Activated CD4-positive, CD25-positive, alpha-beta regulatory T cell treated with anti-CD3 and anti-CD28 coated beads, Interleukin-2, amount 50 U/mL, for 16 hours (primary cell): ENCODE data around the gene BCL2L14.

ENCODE experiments used
- DNase-seq: peaks from one replicate; pipeline ENCODE4 v3.0.0-alpha.2; 2020; ENCODE audit warnings: low read depth, low spot score

The BCL2L14 gene

DNA sequence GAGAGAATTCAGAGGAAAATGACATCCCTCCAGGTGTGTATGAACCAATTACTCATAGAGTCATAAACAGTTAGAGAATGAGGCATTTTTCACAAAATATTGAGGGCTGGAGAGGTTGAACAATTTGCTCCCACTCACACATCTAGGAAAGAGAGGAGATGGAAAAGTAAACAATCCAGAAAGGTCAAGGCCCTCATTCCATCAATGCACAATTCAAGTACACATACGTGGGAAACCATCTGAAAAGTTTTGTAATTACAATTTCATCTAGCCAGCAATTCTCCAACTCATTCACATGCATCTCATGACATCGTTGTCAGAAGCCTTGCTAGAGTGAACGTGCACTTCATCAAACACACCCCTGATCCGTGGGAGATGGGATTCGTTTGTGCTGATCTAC lies 15.7 kb upstream of the BCL2L14 start:
- no peak for DNase-seq

DNA sequence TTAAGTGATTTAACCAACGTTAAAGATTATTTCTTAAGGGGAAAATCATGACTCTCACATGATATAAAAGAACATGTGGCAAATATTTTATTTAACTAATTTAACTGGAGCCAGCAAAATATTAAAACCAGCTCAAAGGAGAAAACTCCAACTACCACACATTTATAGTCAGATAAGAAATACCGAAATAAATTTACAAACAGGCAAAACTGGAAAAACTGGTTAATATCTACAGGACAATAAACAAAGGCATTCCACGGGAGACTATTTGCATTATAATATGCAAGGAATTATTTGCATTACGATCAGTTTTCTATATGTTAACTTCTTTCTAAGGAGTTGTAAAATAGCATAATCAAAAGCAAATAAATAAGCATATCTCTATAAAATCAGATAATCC lies 13.8 kb upstream of the BCL2L14 start:
- no peak for DNase-seq

DNA sequence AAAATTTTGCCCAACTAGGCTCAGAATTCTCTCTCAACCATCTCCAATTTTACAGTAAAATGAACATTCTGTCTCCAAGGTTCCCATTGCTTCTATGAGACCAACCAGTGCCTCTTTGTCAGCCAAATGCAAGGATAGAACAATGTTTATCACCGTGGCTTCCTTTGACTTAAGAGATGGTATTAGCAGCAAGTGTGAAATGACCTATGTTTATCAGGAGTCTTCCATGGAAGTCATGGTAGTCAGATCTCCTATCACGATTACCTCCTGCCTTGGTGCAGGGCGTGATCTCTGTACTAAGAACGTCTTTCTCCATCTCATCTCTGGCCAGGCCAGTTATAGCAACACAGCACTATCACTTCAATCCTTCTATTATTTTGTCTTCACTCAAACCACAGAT lies 6.1 kb upstream of the BCL2L14 start:
- no peak for DNase-seq

DNA sequence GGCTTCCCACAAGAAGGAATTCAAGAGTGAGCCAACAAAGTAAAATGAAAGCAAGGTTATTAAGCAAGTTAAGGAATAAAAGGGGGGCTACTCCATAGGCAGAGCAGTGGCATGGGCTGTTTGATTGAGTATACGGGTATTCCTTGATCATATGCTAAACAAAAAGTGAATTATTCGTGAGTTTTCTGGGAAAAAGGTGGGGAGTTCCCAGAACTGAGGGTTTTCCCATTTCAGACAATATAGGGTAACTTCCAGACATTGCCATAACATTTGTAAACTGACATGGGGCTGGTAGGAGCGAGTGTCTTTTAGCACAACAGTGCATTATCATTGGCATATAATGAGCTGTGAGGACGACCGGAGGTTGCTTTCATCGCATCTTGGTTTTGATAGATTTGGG lies 2.0 kb upstream of the BCL2L14 start:
- DNase-seq, result no peak

DNA sequence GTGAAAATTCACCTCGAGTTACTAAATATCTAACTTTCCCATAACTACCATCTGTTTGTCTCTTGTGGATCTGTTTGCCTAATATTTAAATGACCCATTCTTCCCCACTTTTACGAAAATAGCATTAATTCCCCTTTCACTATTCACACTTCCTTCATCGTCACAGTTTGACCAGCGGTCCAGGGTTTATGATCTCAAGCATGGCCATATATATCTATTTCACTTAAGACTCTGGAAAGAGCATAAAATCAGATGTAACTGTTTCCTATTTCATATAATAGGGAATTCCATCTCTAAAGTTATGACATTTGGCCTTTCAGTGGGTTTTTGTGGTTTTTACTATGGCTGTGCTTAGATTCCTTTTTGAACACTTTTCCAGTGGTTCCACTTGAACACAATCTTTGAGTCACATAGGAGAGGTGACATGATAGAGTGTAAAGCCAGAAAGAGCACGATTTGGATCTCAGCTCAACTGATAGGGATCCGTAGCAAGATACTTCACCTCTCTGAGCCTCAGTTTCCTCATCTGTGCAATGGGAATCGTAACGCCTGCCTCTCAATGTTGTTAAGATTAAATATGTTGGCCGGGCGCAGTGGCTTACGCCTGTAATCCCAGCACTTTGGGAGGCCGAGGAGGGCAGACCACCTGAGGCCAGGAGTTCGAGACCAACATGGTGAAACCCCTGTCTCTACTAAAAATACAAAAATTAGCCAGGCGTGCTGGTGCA lies 754 bp upstream of the BCL2L14 start:
- no peak for DNase-seq

DNA sequence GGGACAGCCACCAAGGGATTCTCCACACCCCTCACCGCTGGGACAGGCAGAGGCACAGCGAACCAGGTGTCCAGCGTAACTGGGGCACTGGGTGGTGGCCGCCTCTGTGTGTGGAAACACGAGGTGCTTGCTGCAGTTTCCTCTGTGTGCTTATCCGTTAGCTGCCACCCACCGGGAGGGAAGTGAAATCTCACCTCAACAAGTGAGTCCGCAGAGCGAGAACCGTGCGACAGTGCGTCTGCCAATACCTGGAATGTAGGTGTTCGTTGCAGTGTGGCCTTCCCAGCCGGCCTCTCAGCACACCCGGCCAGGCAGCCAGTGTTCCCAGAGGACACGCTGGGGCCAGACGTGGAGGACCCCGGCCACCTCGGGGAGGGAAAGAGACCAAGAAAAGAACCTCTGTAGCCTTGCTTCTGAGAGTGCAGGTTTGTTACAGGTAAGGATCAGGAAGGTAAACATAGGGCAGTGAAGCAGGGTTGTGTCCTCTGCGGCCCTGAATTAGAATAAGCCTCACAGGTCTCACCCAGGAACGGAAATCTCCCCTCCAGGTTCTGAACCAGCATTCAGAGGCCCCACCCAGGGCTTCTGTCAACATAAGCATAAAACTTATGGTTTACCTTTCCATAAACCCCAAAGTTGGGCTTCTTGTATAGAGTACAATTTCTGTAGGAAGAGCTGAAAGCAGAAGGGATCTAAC lies 1.5 kb downstream of the BCL2L14 start:
- no peak for DNase-seq

DNA sequence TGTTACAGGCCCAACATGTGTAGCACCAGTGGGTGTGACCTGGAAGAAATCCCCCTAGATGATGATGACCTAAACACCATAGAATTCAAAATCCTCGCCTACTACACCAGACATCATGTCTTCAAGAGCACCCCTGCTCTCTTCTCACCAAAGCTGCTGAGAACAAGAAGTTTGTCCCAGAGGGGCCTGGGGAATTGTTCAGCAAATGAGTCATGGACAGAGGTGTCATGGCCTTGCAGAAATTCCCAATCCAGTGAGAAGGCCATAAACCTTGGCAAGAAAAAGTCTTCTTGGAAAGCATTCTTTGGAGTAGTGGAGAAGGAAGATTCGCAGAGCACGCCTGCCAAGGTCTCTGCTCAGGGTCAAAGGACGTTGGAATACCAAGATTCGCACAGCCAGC lies 8.6 kb downstream of the BCL2L14 start:
- DNase-seq, result no peak

DNA sequence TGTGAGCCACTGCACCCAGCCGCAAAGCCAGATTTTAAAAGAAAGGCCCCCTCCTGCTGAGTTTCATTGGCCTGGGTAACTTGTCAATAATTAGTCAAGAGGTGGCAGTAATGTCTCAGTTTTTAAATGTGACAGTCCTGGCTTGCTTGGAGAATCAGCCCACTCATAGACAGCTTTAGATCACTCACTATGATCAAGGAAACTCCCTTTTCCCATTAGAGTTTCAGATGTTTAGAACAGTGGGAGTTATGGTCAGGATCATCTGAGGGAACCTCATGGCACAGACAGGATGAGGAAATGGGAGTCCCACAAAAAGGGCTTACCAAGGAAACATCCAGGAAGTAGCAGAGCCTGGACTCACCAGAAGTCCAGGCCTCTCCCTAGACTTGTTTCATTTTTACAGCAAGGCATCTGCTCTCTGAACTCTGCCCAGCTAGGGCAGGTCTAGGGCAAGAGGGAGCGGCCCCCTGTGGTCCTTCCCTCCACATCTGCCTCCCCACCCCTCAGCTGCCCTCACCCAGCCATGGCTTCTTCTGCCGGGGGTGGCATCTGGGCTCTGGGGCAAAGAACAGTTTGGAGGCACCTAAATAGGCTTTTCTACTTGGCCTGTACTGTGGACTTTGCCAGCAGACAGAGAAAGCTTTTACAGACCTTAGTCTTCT lies 11.2 kb downstream of the BCL2L14 start:
- no peak for DNase-seq

DNA sequence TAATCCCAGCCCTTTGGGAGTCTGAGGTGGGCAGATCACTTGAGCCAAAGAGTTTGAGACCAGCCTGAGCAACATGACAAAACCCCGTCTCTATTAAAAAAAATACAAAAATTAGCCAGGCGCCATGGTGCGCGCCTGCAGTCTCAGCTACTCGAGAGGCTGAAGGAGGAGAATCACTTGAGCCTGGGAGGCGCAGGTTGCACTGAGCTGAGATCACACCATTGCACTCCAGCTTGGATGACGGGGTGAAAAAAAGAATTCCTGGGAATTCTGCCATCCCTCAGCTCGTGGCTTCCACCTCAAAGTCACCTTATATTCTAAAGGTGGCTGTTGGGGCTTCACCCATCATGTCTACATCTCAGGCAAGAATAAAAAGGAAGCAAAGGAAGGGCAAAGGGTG lies 12.9 kb downstream of the BCL2L14 start:
- DNase-seq, result no peak

DNA sequence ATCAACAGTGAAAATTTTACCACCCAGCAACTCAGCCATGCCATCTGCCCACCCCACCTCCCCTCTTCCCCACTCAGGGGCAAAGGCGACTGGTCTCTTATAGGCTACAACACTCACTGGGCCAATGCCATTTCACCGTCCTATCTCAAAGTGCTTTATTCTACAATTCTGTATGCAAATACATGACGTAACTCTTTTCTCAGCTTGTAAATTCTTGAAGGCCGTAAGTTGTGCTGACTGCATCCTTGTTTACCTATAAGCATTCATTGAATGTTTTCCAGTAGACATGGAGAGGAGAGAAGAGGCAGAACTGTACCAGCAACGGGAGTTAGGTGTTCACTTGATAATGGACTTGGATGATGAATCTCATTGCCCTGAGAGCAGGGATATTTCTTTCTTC lies 15.6 kb downstream of the BCL2L14 start:
- no peak for DNase-seq

DNA sequence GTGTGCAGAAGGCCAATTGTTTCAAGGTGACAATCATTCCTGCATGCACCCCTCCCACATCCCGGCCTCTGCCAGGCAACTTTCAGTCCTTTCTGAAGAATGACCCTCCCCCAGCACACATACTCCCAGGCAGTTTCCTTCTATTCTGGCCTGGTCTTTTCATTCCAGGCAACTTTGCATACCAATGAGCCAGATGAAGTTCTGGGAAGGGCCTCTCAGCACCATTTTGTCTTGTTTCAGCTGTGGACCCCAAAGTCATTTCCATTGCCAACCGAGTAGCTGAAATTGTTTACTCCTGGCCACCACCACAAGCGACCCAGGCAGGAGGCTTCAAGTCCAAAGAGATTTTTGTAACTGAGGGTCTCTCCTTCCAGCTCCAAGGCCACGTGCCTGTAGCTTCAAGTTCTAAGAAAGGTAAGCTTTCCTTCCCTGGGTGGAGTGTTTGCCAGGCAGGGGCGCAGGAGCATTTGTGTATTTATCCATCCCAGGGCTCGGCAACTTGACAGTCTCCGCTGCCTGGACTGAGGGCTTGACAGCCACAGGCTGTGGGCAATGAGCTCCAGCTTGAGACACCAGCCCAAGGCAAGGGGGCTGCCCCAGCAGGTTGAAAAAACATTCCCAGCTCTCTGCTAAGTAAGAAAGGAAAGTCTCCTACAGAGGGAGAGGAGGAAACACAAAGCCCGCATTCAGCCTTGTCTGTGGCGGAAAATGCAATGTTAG lies 16.4 kb downstream of the BCL2L14 start:
- DNase-seq, result no peak

DNA sequence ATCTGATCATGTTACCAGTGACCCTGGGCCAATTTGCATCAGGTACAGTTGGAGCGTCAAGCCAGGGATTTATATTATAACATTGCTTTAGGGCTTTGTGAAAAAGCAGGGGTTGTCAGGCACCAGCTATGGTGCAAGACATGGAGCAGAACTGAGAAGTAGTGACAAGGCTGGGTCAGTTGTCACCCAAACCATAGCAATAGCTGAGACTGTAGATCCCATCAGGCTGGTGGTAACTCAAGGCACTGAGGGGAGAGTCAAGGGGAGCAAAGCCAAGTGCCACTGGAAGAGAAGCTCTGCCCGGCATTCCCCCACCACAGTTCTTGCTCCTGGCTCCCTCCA lies 16.9 kb downstream of the BCL2L14 start:
- no peak for DNase-seq

DNA sequence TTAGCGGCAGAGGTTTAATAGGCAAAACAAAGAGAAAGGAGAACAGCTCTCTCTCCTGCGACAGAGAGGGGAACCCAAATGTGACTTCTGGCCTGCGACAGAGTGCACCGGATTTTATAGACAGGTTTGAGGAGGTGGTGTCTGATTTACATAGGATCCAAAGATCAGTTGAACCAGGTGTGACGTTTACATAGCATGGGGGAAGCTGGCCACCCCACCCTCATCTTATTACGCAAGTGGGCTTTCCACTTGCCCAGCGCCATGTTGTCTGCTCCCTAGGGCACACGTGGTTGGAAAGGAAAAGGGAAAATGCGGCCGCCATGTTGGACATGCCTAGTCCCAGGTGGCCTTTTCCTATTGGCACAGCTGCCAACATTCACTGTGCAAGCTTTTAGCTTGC lies 17.4 kb downstream of the BCL2L14 start:
- no peak for DNase-seq

DNA sequence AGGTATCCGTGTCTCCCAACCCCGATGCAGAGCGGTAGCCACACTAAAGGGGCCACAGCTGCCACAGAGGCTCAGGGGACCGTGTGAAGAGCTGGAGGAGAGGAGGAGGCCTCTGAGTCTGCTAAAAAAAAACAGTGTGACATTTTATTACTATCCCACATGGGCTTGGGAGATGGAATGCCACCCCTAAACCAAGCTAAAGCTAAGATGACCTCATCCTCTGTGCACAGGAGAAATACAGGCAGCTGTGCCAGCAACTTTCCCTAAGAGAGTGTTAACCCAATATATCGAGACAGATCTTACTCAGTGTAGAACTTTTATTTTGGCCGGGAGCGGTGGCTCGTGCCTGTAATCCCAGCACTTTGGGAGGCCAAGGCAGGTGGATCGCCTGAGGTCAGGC lies 18.0 kb downstream of the BCL2L14 start:
- DNase-seq, result no peak

DNA sequence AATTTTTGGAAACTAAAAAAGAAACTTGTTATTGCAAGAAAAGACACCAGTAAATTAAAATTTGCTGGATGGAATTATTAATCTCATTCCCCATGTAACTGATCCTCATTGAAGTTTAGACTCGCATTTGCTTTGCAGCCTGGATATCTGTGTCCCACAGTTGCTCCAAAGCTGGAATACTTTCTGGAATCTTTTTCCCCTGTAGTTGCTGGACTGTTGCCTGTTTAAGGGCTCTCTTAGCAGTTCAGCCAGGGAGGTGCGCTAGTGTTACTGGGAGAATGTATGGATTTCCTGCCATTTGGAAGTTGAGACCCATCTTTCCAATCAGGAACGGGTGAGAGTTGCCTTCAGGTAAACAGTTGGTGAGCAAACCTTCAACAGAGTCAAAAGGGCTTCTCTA lies 20.3 kb downstream of the BCL2L14 start:
- no peak for DNase-seq

DNA sequence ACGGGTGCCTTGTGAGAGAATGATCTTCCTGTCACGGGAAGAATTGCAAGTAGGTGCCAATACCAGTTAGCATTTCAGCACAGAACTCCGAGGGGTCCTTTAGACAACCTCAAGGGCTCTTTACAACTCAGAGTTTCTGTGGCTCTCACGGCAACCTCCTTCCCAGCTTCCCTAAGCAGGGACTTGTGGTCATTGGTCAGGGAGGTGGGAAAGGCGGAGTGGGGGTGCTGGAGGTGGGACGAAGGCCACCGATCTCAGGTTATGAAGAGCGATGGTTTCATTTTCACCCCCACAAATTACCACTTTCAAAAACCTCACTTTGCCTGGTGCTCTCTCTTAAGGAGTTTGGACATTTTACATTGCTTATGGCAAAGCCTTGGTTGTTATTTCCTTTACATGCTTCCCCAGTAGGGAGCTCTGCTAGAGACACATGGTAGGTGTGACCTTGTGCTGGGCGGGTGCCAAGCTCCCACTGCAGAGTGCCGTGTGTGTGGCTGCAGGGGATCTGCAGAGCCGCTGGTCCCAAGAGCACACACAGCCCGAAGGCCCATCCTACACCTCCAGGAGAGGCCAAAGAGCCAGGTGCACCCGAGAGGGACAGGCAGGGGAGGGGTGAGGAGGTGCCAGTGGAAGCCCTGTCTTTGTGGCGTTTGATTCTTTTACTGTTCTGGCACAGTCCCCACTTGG lies 21.4 kb downstream of the BCL2L14 start:
- DNase-seq, result no peak

DNA sequence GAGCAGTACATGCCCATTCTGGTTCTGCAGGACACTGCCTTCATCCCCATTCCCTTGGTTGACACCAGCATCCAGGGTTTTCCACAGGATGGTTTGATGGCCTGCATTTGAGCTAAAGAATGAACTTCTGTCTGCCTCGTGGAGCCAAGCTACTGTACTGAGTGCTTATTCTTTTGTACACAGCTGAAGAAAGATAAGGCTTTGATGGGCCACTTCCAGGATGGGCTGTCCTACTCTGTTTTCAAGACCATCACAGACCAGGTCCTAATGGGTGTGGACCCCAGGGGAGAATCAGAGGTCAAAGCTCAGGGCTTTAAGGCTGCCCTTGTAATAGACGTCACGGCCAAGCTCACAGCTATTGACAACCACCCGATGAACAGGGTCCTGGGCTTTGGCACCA lies 23.7 kb downstream of the BCL2L14 start:
- no peak for DNase-seq

DNA sequence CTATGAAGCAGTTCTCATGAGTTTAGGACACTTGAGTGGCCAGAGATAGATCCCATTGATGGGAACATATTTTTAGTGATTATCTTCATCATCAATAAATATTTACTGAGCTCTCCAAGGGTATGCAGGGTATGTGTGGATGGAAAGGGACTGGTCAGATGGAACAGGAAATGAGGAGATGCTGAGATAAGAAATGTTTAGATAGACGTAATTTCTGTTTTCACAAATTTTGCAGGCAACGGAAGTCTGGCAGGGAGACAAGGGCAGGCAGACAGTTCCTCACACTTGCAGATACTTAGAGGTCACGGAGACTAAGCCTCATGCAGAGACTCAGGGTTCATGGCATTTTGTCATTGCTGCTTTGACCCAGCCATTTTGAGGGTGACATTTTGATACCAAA lies 24.3 kb downstream of the BCL2L14 start:
- DNase-seq, result no peak

DNA sequence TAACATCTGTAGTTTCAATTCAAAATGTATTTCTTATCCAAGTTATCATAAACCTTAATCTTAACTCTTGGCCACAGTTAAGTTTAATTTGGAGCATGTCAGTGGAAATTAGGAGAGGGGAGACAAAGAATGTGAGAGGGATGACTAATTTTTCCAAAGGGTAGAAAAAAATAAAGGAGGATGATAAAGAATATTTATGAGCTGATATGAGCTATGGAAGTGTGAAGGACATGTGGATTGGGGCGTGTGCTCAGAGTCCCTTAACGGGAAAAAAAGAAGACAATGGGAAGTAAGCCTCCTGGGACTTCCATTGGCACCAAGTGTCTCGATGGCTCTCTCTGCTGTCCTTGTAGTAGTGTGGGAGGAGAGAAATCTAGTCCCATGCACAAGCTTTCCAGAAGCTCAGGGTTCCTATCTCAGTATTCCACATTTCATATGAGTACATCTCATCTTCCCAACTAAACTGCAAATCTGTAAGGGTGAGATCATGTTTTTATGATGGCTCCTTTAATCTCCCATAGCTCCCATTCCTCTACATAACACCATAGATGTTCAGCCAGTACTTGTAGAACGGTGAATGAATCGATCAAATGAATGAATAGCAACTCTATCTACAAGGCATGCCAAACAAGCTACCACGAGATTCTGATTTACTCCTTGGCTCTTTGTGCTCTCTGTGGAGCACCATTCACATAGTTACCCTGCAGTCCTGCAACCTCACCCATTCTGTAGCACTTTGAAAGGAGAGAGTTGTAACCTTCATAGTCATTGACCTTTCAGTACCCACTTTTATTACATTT lies 27.4 kb downstream of the BCL2L14 start:
- no peak for DNase-seq

DNA sequence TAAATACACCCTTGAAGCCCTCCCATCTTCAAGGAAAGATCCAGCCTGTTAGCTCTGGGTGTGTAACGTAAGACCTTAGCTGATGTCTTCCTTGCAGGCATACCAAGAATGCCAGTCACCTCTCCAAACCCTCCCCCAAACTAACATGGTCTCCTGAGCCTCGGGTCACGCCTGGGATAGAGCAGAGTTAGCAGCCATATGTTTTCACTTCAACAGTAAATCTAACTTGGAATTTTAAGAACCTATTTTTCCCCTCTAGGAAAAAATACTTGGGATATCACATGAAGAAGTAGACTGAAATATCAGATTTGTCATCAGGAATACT lies 27.9 kb downstream of the BCL2L14 start:
- DNase-seq, result no peak

DNA sequence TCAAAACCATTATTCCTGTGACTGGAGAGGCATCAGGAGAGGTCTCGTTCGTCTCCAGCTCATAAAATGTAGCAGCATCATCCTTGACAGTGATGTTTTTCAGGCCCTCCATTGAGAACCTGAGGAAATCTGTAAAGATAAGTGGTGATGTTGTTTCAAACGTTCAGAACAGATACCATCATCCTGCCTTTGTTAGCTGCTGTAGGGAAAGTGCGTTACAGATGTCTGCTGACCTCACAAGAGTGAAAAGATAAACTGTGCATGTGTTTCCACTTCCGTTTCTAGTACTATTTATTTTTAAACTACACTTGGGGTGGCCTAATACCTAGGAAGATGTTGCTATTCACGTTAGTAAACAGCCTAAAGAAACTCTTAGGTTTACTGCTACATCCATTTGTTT lies 28.4 kb downstream of the BCL2L14 start:
- DNase-seq, result no peak
